Measurements from ENCODE around the gene ANXA10.

The ANXA10 gene

DNA sequence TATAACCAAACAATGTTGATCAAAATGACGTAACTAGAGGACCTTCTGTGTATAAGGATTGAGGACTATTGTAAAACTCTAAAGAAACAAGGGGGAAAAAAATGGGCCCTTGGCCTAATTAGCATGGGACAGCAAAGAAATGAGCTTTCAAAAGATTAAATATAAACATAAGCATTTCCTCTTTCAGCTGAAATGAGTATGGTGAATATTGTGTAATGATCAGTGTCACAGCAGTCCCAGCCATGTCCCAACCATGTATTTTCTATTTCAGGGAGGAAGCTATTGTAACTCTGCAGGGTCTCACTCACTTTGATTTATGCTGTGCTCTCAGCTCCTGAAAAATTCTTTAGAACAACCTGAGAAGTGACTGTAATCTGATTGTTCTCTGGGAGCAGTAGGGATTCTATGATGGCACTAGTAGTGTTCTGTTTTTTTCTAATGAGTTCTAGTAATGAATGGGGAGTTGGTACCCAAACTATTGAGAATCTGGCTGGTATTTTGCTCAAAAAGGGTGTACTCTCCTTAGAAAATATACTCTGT, 25.8 kb downstream of the ANXA10 start:
- TF ChIP-seq, protein P1, sequence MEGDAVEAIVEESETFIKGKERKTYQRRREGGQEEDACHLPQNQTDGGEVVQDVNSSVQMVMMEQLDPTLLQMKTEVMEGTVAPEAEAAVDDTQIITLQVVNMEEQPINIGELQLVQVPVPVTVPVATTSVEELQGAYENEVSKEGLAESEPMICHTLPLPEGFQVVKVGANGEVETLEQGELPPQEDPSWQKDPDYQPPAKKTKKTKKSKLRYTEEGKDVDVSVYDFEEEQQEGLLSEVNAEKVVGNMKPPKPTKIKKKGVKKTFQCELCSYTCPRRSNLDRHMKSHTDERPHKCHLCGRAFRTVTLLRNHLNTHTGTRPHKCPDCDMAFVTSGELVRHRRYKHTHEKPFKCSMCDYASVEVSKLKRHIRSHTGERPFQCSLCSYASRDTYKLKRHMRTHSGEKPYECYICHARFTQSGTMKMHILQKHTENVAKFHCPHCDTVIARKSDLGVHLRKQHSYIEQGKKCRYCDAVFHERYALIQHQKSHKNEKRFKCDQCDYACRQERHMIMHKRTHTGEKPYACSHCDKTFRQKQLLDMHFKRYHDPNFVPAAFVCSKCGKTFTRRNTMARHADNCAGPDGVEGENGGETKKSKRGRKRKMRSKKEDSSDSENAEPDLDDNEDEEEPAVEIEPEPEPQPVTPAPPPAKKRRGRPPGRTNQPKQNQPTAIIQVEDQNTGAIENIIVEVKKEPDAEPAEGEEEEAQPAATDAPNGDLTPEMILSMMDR (conservative IDR thresholded peaks at IDR 0.05): no peak
- H3K27ac ChIP-seq: no peak overlapping the region

DNA sequence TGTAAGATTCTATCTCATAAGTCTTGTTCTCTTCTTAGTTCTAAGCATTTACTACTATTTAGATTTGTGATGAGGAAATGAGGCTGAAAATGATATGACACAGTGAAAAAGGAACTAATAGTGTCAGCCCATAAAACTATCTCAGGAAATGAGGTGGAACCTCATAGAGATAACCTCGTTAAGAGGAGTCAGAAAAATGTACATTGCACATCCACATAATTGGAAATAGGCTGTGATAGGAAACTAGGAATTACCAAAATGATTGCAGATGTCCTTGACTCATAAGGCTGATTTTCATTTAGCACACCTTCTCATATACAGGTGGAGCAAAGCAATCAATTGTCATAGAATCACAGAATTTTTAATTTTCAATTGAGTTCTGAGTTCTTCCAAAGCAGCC, 26.8 kb downstream of the ANXA10 start:
- TF ChIP-seq, protein P1 (conservative IDR thresholded peaks at IDR 0.05): no peak
- no peak overlapping the region for H3K27ac ChIP-seq

DNA sequence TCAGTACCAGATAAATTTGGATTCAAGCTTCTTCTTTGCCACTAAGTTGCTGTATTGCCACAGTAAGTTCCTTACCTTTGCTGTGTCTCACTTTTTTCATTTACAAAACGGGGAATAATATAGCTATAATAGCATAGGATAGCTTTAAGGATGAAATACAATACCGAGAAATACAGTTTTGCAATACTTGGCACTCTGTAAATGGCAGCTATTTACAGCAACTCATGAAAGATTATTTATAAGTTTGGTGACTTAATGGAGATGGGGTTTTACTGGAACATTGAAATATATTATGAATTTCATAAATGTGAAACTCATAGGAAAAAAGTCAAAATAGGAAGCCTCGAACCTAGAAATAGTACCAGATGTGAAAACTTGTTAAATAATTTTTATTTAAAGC, 27.6 kb downstream of the ANXA10 start:
- TF ChIP-seq, protein P1 (conservative IDR thresholded peaks at IDR 0.05): no peak
- H3K27ac ChIP-seq: no peak overlapping the region

DNA sequence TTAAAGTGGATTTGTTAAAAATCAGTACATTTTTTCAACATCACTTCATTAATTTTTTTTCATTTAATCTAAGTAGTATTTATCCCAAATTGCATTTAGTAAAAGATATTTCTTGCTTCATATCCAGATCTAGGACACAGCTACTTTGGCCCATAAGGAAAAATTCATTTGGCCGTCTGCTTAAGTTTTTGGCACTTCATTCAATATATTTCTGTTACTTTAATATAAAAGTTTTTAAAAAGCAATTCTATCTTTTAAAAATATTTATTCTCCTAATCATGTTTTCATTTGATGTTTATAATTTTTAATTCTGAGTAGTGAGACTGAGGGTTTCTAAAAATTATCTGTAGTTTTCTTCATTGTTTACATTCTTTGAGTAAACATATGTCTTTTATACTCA, 28.5 kb downstream of the ANXA10 start:
- H3K27ac ChIP-seq: no peak overlapping the region
- TF ChIP-seq, protein P1 (conservative IDR thresholded peaks at IDR 0.05): no peak

DNA sequence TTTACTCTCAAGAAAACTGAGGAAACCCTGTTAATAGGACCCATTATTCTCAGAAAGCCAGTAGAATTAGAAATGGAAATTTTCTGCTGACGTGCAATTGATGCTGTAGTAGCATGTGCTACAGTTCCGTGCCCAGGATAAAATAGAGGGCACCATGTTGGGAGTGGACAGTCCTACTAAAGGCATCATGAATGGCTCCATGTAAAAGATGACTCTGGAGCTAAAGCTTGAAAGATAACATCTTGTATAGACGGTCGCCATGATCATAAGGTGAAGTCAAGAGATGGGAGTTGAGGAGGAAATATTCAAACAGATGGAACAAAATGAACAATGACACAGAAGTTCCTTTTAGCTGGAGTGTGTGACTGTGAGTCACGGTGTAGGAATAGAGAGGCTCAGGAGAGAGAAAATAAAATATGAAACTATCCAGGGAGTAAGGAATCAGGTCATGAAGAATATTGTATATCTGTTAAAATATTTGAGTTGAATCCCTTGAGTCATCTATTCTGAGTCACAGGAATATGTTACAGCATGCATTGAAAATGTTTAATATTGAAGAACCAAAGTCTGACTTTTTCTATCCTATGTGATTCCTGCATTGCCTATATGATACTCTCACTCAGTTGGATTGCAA, 31.8 kb downstream of the ANXA10 start:
- TF ChIP-seq, protein P1 (conservative IDR thresholded peaks at IDR 0.05): no peak
- no peak overlapping the region for H3K27ac ChIP-seq

DNA sequence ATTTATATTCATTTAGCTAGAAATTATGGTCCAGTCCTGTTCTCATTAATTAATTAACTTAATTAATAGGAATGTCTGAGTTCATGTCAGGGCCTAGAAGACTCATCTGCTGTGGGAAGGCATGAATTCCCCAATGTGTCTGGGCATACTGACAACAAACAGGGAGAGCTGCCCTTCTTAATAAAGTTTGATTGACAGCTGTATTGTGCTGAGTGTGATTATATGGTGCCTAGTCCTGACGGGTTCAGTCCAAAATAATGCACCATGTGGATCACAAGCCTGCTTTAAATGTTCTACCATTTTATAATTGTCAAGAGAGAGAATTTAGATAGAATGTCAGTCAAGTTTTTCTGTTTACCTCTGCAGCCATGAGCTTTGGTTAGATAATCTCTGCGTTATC, 34.6 kb downstream of the ANXA10 start:
- no peak overlapping the region for H3K27ac ChIP-seq
- TF ChIP-seq, protein P1 (conservative IDR thresholded peaks at IDR 0.05): no peak

DNA sequence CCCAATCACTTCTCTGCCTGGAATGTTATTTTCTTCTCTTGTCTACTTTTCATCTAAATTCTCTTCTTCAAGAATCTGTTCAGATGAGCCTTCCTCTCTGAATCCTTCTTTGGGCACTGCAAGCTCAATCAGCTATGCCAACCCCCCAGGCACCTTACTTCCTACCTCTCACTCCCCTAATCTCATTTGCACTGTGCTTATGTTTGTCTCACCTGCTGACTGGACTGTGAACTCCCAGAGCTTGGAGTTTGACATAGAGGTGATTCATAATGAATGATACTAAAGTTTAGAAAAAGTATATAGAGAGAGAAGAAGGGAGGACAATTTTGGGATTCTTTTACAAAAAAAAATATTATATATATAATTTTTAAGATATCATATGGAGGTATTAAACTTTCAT, 36.3 kb downstream of the ANXA10 start:
- no peak overlapping the region for H3K27ac ChIP-seq

More for the DNA sequence above, 36.3 kb downstream of the ANXA10 start:
- TF ChIP-seq, protein P1 (conservative IDR thresholded peaks at IDR 0.05): no peak

Measured in VCaP (cell line).